Fibroblast of lung (primary cell): Measurements from ENCODE around the gene SNRK. TPM values are rescaled to one million over a fixed set of nuclear protein-coding genes. Genes with fewer than 3 reads are reported as not detected.

Source experiments
- DNase-seq, 2 donors: peaks; one replicate each; pipeline versions ENCODE4 v3.0.0 to v3.0.0-alpha.2; 2010; ENCODE audit warnings: low read depth in 2 of 2
- H2AFZ ChIP-seq: 2 replicates; pipeline ENCODE4 v1.5.1; 2012; ENCODE audit warnings: low read length, control low read depth, inconsistent platforms
- H3K27ac ChIP-seq: 2 replicates; pipeline ENCODE4 v1.5.1; 2011; ENCODE audit warnings: low read length, control low read depth; ENCODE audit not compliant: insufficient read depth
- H3K27me3 ChIP-seq: 2 replicates; pipeline ENCODE4 v1.5.1; 2011; ENCODE audit warnings: mild to moderate bottlenecking, low read length; ENCODE audit not compliant: control insufficient read depth, insufficient read depth
- H3K36me3 ChIP-seq: 2 replicates; pipeline ENCODE4 v1.5.1; 2011; ENCODE audit warnings: low read length; ENCODE audit not compliant: control insufficient read depth, insufficient read depth
- H3K4me1 ChIP-seq: 2 replicates; pipeline ENCODE4 v1.5.1; 2011; ENCODE audit warnings: low read length; ENCODE audit not compliant: control insufficient read depth, insufficient read depth; ENCODE audit errors: extremely low read depth
- H3K4me2 ChIP-seq: 2 replicates; pipeline ENCODE4 v1.5.1; 2011; ENCODE audit warnings: low read length, control low read depth; ENCODE audit not compliant: insufficient read depth; ENCODE audit errors: extremely low read depth
- H3K4me3 ChIP-seq, 4 experiments: fragments of 200-600 bp in 1 of 4; sonication (generic) in 1 of 4; replicated peaks in 1 of 4; 2 replicates each; pipeline ENCODE4 v1.5.1; 2011 to 2016; ENCODE audit warnings: low read length in 4 of 4, low read depth in 3 of 4, mild to moderate bottlenecking in 3 of 4, control low read depth in 2 of 4, inconsistent platforms in 1 of 4, mixed read lengths in 1 of 4; ENCODE audit not compliant: insufficient read depth in 1 of 4; ENCODE audit errors: control extremely low read depth in 1 of 4
- H3K79me2 ChIP-seq: 2 replicates; pipeline ENCODE4 v1.5.1; 2012; ENCODE audit warnings: mild to moderate bottlenecking, low read length, inconsistent platforms; ENCODE audit not compliant: control insufficient read depth, insufficient read depth
- H3K9ac ChIP-seq: 2 replicates; pipeline ENCODE4 v1.5.1; 2011; ENCODE audit warnings: mild to moderate bottlenecking, low read length, control low read depth; ENCODE audit not compliant: insufficient read depth
- H3K9me3 ChIP-seq: 2 replicates; pipeline ENCODE4 v1.5.1; 2012; ENCODE audit warnings: low read depth, low read length; ENCODE audit not compliant: control insufficient read depth, insufficient read depth
- H4K20me1 ChIP-seq: 2 replicates; pipeline ENCODE4 v1.5.1; 2011; ENCODE audit warnings: low read length; ENCODE audit not compliant: control insufficient read depth, insufficient read depth; ENCODE audit errors: extremely low read depth
- EZH2 ChIP-seq: IDR thresholded peaks from 2 replicates; pipeline ENCODE4 v1.5.1; 2012; ENCODE audit warnings: low read length, control low read depth, mild to moderate bottlenecking; ENCODE audit errors: missing control alignments
- polyA plus RNA-seq, 2 donors: library from polyadenylated mRNA; depleted of rRNA in 1 of 2; stranded (reverse) in 1 of 2; unstranded in 1 of 2; fragments of >200 nt; gene quantifications; 2 replicates each; pipeline ENCODE4 v1.2.1, GENCODE V29; 2011 to 2012; ENCODE audit warnings: missing spikeins in 1 of 2
- total RNA-seq: library from RNA; depleted of rRNA; stranded (reverse); fragments of >200 nt; gene quantifications from 2 replicates; pipeline ENCODE4 v1.2.1, GENCODE V29; 2014
- TF ChIP-seq, protein P1 (sequence below), 2 donors: IDR thresholded peaks in 1 of 2; conservative IDR thresholded peaks in 1 of 2; 1 replicate in 1 of 2; 2 replicates in 1 of 2; pipeline ENCODE4 v1.5.1; 2011 to 2012; ENCODE audit warnings: low read length in 2 of 2, control low read depth in 1 of 2, inconsistent platforms in 1 of 2, low read depth in 1 of 2, mild to moderate bottlenecking in 1 of 2

The SNRK gene
- total and polyA plus RNA-seq, 2 donors (not counting 1 experiment from before 2014, with no cell fraction given): 11.9 to 22.6 TPM

DNA sequence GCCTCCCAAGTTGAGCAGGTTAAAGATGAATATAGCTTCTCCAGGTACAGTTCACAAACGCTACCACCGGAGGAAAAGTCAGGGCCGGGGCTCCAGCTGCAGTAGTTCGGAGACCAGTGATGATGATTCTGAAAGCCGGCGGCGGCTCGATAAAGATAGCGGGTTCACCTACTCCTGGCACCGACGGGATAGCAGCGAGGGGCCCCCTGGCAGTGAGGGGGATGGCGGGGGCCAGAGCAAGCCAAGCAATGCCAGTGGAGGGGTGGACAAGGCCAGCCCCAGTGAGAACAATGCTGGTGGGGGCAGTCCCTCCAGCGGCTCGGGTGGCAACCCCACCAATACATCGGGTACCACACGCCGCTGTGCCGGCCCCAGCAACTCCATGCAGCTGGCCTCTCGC is 61.4 kb downstream of the SNRK start:
- Histone ChIP-seq H3K4me3 (no peak overlapping the region), H3K9me3 (no peaks in the 10 kb centered on the region), H3K9ac (no peak overlapping the region), H3K27me3 (no peaks in the 10 kb centered on the region), H4K20me1 (no peaks in the 10 kb centered on the region), H3K4me1 (peaks cover 2% of the 10 kb centered on the region), H3K4me2 (no peak overlapping the region), H3K36me3 (peaks cover 7% of the 10 kb centered on the region), H3K79me2 (no peaks in the 10 kb centered on the region), H2AFZ (no peak overlapping the region), H3K27ac (no peak overlapping the region)
- no peak for DNase-seq
- TF ChIP-seq, protein P1, sequence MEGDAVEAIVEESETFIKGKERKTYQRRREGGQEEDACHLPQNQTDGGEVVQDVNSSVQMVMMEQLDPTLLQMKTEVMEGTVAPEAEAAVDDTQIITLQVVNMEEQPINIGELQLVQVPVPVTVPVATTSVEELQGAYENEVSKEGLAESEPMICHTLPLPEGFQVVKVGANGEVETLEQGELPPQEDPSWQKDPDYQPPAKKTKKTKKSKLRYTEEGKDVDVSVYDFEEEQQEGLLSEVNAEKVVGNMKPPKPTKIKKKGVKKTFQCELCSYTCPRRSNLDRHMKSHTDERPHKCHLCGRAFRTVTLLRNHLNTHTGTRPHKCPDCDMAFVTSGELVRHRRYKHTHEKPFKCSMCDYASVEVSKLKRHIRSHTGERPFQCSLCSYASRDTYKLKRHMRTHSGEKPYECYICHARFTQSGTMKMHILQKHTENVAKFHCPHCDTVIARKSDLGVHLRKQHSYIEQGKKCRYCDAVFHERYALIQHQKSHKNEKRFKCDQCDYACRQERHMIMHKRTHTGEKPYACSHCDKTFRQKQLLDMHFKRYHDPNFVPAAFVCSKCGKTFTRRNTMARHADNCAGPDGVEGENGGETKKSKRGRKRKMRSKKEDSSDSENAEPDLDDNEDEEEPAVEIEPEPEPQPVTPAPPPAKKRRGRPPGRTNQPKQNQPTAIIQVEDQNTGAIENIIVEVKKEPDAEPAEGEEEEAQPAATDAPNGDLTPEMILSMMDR (conservative IDR thresholded peaks at IDR 0.05 in 1 of 2, IDR thresholded peaks at IDR 0.05 in 1 of 2; ENCODE audit: low read depth in 1 of 2, low read length in 2 of 2): no peak
- TF ChIP-seq EZH2: no peak

- no peak for DNase-seq
- H4K20me1 ChIP-seq: no peaks in the 10 kb centered on the region
- no peaks in the 10 kb centered on the region for H3K9me3 ChIP-seq
- peaks cover 2% of the 10 kb centered on the region for H3K4me1 ChIP-seq
- H3K36me3 ChIP-seq: peaks cover 7% of the 10 kb centered on the region
- TF ChIP-seq, protein P1 (conservative IDR thresholded peaks at IDR 0.05 in 1 of 2, IDR thresholded peaks at IDR 0.05 in 1 of 2; ENCODE audit: low read depth in 1 of 2, low read length in 2 of 2): no peak
- no peak for TF ChIP-seq EZH2
- no peak overlapping the region for H3K27ac ChIP-seq
- no peak overlapping the region for H3K4me2 ChIP-seq
- H2AFZ ChIP-seq: no peak overlapping the region
- H3K79me2 ChIP-seq: no peaks in the 10 kb centered on the region
- H3K27me3 ChIP-seq: no peaks in the 10 kb centered on the region
- H3K9ac ChIP-seq: no peak overlapping the region
- no peak overlapping the region for H3K4me3 ChIP-seq
These were observed 62.0 kb downstream of the SNRK start for GRCh38 chr3:43348350-43348749.

DNA sequence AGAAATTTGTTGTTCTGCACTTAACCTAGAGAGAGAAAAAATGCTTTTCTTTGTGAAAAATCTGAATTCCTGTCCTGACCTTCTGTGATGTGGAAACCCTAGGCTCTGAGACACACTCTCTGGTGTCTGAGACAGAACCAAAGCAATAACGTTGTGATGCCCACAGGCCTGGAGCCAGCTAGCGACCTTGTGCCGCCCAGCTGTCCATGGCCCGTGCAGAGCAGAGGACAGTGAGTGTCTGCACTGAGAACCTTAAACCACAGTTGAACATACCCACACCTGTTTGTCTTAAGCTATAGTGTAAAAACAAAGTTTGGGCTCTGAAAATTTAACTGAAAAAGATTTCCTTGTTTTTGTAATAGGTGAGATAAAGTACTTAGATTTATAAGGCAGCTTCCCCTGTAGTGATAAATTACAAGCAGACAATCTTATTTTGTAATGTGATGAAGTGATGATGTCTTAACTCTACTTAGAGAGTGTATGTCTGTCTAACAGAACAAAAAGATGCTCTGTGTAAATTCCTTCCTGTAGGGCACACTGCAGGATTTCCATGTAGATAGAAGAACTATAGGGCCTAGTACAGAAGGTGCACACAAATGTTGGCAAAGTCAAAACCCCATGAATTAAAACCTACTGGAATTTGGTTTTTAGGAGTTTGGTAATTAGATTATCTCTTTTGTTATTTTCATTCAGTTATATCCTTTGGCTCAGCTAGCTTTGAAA is 62.7 kb downstream of the SNRK start:
- H3K4me1 ChIP-seq: peaks cover 2% of the 10 kb centered on the region
- TF ChIP-seq EZH2: no peak
- TF ChIP-seq, protein P1 (conservative IDR thresholded peaks at IDR 0.05 in 1 of 2, IDR thresholded peaks at IDR 0.05 in 1 of 2; ENCODE audit: low read depth in 1 of 2, low read length in 2 of 2): no peak
- H3K36me3 ChIP-seq: peaks cover 7% of the 10 kb centered on the region
- H3K27me3 ChIP-seq: no peaks in the 10 kb centered on the region
- H3K9me3 ChIP-seq: no peaks in the 10 kb centered on the region
- no peak overlapping the region for H3K4me2 ChIP-seq
- no peaks in the 10 kb centered on the region for H4K20me1 ChIP-seq
- no peak overlapping the region for H3K9ac ChIP-seq
- H3K27ac ChIP-seq: no peak overlapping the region
- no peak overlapping the region for H3K4me3 ChIP-seq
- no peak for DNase-seq
- no peak overlapping the region for H2AFZ ChIP-seq
- no peaks in the 10 kb centered on the region for H3K79me2 ChIP-seq
